Tongue (tissue), 2 donors: ENCODE data around the gene HIVEP3. TPM values are rescaled to one million over a fixed set of nuclear protein-coding genes. Genes with fewer than 3 reads are reported as not detected.

Experiments used
- DNase-seq: peaks from one replicate; pipeline ENCODE4 v3.0.0-alpha.2; 2015
- total RNA-seq: library from RNA; depleted of rRNA; stranded (reverse); fragments of >200 nt; gene quantifications from one replicate; pipeline ENCODE4 v1.2.3, GENCODE V29; 2014

Gene HIVEP3
- total RNA-seq, 1 donor from 2014 or later, result 2.5 TPM

GRCh38 chr1:41847733-41848132 lies 71.0 kb downstream of the HIVEP3 start:
- no peak for DNase-seq

GRCh38 chr1:41846625-41847405 lies 71.9 kb downstream of the HIVEP3 start:
- DNase-seq, result no peak

GRCh38 chr1:41844781-41845272 lies 73.9 kb downstream of the HIVEP3 start:
- no peak for DNase-seq

- DNase-seq, result no peak
Observed at GRCh38 chr1:41844255-41844654, 74.5 kb downstream of the HIVEP3 start.

GRCh38 chr1:41842993-41843755 lies 75.5 kb downstream of the HIVEP3 start:
- DNase-seq, result no peak

- DNase-seq, result no peak
Observed at GRCh38 chr1:41842326-41842725, 76.4 kb downstream of the HIVEP3 start.

- no peak for DNase-seq
Observed at GRCh38 chr1:41840592-41841246, 78.0 kb downstream of the HIVEP3 start.

- no peak for DNase-seq
Observed at GRCh38 chr1:41838266-41838665, 80.5 kb downstream of the HIVEP3 start.

- no peak for DNase-seq
Observed at GRCh38 chr1:41837691-41838090, 81.0 kb downstream of the HIVEP3 start.

- DNase-seq, result no peak
Observed at GRCh38 chr1:41835485-41835884, 83.2 kb downstream of the HIVEP3 start.

- no peak for DNase-seq
Observed at GRCh38 chr1:41833519-41834000, 85.2 kb downstream of the HIVEP3 start.

- DNase-seq, result no peak
Observed at GRCh38 chr1:41830726-41831125, 88.0 kb downstream of the HIVEP3 start.

GRCh38 chr1:41827991-41828570 lies 90.6 kb downstream of the HIVEP3 start:
- peak; percentile 42 for DNase-seq

- peak; percentile 10 for DNase-seq
Observed at GRCh38 chr1:41823471-41823870, 95.3 kb downstream of the HIVEP3 start.

GRCh38 chr1:41822866-41823265 lies 95.9 kb downstream of the HIVEP3 start:
- no peak for DNase-seq

- no peak for DNase-seq
Observed at GRCh38 chr1:41819843-41820242, 98.9 kb downstream of the HIVEP3 start.

GRCh38 chr1:41819069-41819468 lies 99.7 kb downstream of the HIVEP3 start:
- DNase-seq, result no peak

GRCh38 chr1:41816061-41816460 lies 102.7 kb downstream of the HIVEP3 start:
- no peak for DNase-seq

- no peak for DNase-seq
Observed at GRCh38 chr1:41813755-41814745, 104.7 kb downstream of the HIVEP3 start.

GRCh38 chr1:41813226-41813625 lies 105.5 kb downstream of the HIVEP3 start:
- no peak for DNase-seq

GRCh38 chr1:41812453-41812852 lies 106.3 kb downstream of the HIVEP3 start:
- DNase-seq, result no peak
